GM19468 (cell line): ENCODE measurements around the gene CBX2.
"Not testable (repeated sequence)": the region's sequence is repeated elsewhere in the genome, so short reads cannot be mapped to it uniquely, and the experiment has no call there.

Experiments
- ATAC-seq: cut with Tn5 transposase; IDR thresholded peaks from one replicate; pipeline ENCODE4 v1.9.1; 2021; ENCODE audit warnings: mild to moderate bottlenecking, moderate library complexity, moderate number of reproducible peaks; ENCODE audit not compliant: unreplicated experiment; ENCODE audit errors: extremely low read depth

CBX2 gene

GRCh38 chr17:79742589-79742918 is 35.4 kb upstream of the CBX2 start:
- no peak for ATAC-seq

DNA sequence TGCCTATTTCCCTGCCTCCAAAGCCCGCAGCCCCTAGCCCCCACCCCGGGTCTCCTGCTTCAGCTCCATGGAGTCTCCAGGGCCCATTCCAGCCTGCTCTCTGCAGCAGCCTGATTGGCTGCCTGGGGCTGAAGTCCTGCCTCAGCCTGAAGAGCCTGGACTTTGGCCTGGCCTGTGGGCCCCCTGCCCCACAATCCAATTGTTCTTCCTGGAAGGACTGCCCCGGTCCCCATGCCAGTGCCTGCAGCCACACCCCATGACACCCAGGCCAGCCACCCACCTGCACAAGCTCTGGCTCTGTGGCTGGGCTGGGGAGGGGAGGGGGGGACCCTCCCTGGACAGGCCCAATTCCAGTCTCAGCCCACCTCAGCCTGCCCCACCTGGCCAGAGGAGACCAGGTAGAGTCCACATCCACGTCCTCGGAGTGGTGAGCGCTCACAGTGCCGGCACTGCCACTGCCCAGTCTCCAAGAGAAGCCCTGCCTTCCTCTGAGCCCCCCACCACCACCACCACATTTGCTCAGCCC is 34.9 kb upstream of the CBX2 start:
- no peak for ATAC-seq

GRCh38 chr17:79743614-79744013 is 34.3 kb upstream of the CBX2 start:
- ATAC-seq: no peak

GRCh38 chr17:79745641-79746105 is 32.3 kb upstream of the CBX2 start:
- no peak for ATAC-seq

DNA sequence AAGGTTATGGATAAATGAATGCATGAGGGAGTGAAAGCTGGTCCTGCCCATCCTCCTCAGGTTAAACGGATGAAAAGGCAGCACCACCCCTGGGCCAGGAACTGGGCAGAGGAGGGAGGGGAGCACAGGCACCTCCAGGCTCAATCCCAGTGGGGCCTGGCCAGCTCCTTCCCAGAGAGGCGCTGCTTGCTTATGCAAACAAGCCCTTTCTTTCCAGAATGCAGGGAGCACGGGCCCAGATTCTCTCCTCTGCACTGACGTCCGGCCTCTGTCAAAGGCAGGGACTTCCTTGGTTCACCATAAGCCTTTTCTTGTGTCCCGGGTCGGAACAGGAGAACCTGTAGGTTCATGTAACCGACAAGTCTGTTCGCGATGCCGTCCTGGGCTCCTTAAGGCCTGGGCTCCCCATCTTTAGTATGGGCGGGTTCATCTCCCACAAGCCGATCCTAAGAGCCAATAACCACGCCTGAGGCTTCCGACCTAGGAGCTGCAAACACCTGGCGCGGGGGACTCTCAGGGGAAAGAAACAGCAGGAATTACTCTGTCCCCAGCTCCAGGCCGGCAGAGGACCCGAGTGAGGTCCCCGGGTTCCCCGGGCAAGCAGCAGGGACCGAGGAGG is 30.9 kb upstream of the CBX2 start:
- ATAC-seq: no peak

DNA sequence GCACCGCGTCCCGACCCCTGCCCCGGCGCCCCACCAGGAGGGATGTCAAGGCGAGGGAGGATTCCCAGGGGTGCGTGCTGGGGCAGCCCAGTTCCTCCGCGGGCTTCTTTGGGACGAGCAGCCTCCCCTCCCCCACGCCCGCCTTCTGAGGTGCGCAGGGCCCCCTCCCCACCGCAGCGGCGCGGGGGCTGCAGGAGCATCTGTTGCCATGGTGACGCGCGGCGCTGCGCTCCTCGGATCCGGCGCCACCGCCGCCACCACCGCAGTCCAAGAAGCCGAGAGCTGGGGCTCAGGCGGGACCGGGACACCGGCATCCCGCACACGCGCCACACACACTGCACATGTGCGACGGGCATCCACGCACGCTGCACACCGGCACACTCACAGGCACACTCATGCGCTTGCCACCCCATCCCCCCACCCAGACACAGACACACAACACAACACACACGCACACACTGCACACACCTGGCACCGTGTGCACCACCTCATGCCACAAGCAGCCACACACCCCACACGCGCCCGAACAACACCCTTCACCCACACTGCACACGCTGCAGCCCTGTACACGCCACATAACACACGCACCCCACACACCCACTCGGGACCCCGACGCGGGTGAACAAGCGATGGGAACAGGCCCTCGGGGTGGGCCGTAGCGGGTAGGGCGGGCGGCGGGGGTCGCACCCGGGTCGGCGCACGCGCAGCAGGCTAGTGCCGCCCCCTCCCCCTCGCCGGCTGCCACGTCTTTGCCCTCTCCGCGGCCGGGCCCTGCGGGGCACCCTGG is 30.2 kb upstream of the CBX2 start:
- no peak for ATAC-seq

DNA sequence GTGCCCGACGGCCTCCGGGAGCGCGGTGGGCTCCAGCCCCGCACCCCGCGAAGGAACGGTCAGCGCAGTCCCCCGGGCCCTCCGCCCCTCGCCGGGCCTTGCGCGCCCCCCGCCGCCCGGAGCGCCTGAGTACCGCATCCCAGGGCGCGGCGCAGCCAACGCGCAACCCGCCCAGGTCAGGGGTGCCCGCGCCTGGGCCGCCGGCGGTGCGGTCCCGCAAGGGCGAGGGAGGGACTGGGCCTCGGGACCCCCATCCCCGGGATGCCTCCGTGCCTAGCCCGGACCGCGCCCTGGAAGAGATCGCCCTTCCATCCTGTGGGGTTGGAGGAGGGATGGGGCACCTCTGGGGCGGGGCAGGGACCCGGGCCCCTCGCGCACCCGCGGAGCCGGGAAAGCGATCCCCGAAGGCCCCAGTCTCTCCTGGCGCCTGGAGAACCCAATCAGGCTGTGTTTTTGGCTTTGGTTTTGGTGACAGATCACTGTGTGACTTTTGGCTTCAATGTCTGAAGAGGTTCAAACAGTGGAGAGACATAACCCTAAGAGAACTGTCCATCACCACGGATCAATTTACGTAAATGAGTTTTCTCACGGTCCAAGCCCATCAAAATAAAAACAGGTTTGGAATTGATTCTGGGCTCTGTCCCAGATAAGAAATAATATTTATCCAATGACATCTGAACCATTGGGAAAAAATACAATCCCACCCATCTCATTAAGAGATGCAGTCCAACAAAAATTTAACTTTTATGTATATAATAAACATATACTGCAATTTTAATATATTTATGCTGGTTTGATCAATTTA is 29.5 kb upstream of the CBX2 start:
- no peak for ATAC-seq

DNA sequence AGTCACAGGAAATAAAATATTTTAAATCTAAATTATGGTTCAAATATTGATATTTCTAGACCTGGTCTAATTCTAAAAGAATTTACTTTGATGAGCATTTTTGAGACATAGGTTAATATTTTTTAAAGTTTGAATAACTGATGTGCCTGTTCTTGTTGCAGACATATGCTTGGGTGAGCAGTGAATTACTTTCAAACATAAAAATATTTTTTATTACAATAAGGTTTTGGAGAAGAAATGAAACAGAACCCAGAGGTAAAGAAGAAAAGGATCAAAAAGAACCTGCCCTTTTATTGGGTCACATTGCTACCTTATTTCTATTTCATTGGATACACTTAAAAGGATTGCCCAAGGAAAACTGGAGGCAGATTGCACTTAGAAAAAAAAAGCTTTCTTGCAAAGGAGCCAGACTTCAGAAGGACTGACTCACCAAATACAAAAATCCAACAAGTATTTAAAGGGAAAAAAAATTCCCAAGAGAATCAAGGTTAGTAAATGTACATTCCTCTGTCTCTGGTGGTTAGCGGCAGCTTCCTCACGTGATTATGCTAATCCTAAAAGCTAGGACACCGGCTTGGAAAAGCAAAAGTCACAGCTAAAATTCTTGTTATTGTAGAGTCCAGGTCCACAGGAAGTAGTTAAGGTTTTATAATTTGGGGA is 28.7 kb upstream of the CBX2 start:
- ATAC-seq: no peak

DNA sequence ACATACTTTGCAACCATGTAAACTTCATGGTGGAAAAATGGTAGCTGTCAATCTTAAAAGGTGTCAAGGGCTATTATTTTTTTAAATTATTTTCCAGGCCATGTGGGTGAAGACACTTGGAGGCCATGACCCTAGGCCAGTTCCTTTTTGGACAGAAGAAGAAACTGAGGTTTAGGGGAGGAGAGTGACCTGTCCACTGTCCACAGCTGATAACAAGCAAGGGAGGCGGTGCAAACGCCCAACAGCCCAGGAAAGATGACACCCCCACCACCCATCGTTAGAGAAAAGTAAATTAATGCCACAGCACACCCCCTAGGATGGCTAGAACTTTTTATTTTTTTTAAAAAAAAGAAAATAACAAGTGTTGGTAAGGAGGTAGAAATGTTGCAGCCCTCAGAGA is 28.0 kb upstream of the CBX2 start:
- no peak for ATAC-seq

DNA sequence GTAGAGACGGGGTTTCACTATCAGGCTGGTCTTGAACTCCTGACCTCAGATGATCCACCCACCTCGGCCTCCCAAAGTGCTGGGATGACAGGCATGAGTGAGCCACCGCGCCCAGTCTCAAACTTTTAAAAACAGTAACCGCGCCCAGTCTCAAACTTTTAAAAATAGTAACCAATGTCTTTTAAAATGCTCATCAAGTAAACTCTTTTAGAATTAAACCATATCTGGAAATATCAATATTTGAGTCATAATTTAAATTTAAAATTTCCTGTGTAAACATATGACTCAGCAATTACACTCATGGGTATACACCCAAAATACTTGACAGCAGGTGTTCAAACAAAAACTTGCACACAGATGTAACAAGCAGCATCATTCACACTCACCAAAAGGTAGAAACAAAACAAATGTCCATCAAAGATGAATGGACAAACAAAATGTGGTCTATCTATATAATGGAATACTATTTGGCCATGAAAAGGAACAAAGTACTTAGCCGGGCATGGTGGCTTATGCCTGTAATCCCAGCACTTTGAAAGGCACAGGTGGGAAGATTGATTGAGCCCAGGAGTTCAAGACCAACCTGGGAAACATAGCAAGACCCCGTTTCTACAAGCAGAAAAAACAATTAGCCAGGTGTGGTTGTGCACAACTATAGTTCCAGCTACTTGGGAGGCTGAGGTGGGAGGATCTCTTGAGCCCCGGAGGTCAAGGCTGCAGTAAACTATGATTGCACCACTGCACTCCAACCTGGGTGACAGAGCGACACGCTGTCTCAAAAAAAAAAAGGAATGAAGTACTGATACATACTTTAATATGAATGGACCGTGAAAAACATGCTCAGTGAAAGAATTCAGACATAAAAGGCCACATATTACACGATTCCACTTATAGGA is 27.1 kb upstream of the CBX2 start:
- no peak for ATAC-seq

DNA sequence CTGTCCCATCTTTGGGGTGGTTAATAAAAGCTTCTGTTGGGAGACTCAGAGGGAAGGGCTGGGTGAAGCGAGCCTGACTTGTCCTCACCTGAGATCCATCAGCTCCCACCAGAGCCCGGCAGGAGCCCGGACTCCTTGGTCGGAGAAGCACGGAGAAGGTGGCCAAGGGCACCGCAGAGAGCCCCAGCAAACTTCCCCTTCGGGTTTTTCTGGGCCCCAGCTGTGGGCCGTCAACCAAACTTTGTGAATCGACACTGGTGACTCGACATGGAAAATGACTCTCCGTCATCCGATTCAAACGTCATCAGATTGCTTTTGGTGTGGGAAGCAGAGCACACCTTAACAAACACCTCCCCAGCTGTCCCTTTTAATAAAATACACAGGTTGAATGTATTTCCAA is 25.8 kb upstream of the CBX2 start:
- ATAC-seq: no peak

GRCh38 chr17:79754370-79754769 is 23.6 kb upstream of the CBX2 start:
- ATAC-seq: no peak

GRCh38 chr17:79754903-79755302 is 23.0 kb upstream of the CBX2 start:
- ATAC-seq: not testable (repeated sequence)

GRCh38 chr17:79755591-79755990 is 22.4 kb upstream of the CBX2 start:
- ATAC-seq: no peak

DNA sequence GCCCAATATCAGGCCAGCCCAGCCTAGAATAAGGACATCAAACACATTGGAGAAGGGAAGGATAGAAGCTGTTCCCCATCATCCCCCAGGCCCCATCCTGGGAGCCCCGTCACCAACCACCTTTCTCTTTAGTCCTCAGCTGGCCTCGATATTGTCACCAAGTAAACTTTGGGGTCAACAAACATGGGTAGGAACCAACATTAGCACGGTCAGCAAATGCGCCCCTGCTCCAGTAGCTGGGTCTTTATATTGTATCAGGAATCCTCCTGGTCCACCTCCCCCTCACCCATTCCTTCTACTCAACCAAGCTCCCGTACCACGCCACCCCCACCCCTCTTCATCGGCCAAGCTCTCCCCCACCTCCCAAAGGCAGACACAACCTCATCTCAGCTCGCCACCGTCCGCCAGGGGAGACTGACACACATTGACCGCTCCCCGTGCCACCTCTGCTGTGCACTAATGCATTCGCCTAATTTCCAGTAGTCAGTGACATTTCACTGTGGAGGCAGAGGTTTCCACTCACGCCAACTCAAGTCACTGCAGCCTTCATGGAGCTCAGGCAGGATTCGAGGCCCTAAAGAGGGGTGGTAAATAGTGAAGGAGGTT is 20.7 kb upstream of the CBX2 start:
- ATAC-seq: no peak

DNA sequence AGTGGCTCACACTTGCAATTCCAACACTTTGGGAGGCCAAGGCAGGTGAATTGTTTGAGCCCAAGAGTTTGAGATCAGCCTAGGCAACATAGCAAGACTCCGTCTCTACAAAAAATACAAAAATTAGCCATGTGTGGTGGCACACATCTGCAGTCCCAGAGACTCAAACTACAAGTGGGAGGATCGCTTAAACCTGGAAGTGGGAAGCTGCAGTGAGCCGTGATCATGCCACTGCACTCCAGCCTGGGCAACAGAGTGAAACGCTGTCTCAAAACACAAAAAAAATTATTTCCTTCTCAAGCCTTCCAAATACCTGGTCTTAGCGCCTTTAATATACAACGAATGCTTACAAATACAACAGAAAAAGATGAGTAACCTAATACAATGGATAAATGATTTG is 19.7 kb upstream of the CBX2 start:
- no peak for ATAC-seq

DNA sequence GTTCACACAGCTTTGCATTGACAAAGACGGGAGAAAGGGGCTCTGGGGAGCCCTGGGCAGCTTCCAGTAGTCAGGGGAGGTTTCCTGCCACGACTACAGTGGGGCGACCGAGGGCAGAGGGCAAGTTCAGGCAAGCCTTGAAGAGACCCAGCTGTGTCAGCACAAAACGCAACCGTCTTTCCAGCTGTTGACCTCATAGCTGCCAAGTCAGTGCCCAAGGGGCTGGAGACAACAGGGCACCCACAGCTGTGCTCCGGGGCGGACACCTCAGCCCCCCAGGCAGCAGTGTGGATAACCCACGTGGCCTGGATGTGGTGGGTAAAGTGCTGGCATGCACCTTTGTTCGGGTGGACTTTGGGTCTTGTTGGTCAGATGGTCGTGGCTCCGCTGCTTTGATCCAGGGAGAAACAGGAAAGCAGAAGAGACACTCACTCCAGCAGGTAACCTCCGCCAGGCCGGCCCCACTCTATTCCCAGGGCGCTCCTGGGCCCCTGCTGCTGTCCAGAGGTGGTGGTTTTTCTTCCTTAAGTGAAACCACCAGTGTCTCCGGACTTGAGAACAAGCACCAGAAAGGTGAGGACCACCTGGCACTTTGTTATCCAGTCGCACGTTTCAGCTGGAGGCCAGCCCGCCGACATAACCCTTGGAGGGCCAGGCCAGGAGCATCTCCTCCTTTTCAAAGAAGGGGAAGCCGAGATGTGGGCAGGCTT is 17.6 kb upstream of the CBX2 start:
- ATAC-seq: no peak

DNA sequence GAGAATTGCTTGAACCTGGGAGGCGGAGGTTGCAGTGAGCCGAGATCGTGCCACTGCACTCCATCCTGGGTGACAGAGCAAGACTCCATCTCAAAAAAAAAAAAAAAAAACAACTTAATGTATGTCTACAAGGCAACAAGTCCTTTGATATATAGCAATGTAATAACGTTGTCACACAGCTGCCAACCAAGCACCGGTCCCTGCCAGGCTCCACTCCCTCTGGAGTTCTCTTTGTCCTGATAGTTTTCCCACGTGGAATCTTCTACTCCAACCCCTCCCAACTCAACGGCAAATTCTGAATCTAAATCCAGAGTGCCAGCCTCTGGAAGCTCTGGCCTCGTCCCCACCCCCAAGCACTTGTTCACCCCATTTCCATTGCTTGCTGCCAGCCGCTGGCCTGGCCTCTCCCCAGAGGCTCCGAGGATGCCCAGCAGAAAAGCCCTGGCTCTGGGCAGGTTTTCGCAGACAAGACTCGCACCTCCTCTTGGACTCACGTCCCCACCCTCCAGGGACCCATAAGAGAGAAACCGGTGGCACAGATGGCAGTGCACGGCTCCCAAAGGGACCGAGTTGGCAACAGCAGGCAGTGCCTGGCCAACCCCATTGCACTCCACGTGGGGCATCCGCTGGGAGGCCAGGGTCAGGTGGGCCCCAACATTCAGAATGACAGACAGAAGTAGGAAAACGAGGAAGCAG is 15.9 kb upstream of the CBX2 start:
- ATAC-seq: no peak
